AG04449 (cell line): ENCODE results near the gene GRIN3B.

Experiments used
- CTCF ChIA-PET: fragments of 350-600 bp; formaldehyde crosslinking; extraction: SDS; loops from one replicate; lab custom pipeline; 2021; ENCODE audit warnings: antibody characterized with exemption; lab: Yijun Ruan, JAX
- POLR2A ChIA-PET: fragments of 400-600, 350-600 bp; formaldehyde crosslinking; extraction: SDS; loops from one replicate; lab custom pipeline; 2020; ENCODE audit warnings: antibody characterized with exemption, inconsistent platforms; lab: Yijun Ruan, JAX
- DNase-seq: peaks from one replicate; pipeline ENCODE4 v3.0.0-alpha.2; 2010; ENCODE audit warnings: low read depth, low spot score
- H3K4me3 ChIP-seq: 2 replicates; pipeline ENCODE4 v1.5.1; 2011; ENCODE audit warnings: low read depth, mild to moderate bottlenecking, control low read depth, low read length
- CTCF ChIP-seq: IDR thresholded peaks from one replicate; pipeline ENCODE4 v1.5.1; 2011; ENCODE audit warnings: mild to moderate bottlenecking, moderate library complexity, low read length, control low read depth, inconsistent platforms; ENCODE audit not compliant: insufficient read depth; ENCODE audit errors: missing control alignments

Gene GRIN3B

GRCh38 chr19:964761-965694 lies 35.2 kb upstream of the GRIN3B start:
- ChIA-PET CTCF (interaction anchor here (1.4 to 7.1 kb wide), 2 partner anchors 8 to 18 kb away, joined by 4 to 37 read pairs; partner anchors contain the start of gene WDR18), POLR2A (interaction anchor here (0.6 kb wide), 1 partner anchor 14 kb away, joined by 3 read pairs; no protein-coding TSS in a partner anchor)
- H3K4me3 ChIP-seq = no peak overlapping the region
- no peak for DNase-seq
- no peak for TF ChIP-seq CTCF

- H3K4me3 ChIP-seq = no peak overlapping the region
- DNase-seq = no peak
- TF ChIP-seq CTCF = no peak
- ChIA-PET CTCF (interaction anchor here (7.1 kb wide), 1 partner anchor 16 kb away, joined by 37 read pairs; the partner anchor contains the start of gene WDR18), POLR2A (no interaction called here)
Measured at GRCh38 chr19:966485-967088, 33.6 kb upstream of the GRIN3B start.

GRCh38 chr19:970695-971094 lies 29.5 kb upstream of the GRIN3B start:
- POLR2A ChIA-PET = interaction anchor here (0.6 kb wide), 1 partner anchor 9 kb away, joined by 5 read pairs; no protein-coding TSS in a partner anchor
- no peak overlapping the region for H3K4me3 ChIP-seq
- DNase-seq = no peak
- peak; percentile 55 for TF ChIP-seq CTCF
- CTCF ChIA-PET = interaction anchor here (0.7 to 4.9 kb wide), 11 partner anchors 9 to 221 kb away, joined by 3 to 42 read pairs (median 4); partner anchors contain the start of gene WDR18

GRCh38 chr19:971795-972194 lies 28.4 kb upstream of the GRIN3B start:
- no peak for TF ChIP-seq CTCF
- DNase-seq = no peak
- POLR2A ChIA-PET = interaction anchor here (0.6 to 0.7 kb wide), 2 partner anchors 14 to 19 kb away, joined by 3 read pairs; no protein-coding TSS in a partner anchor
- no peak overlapping the region for H3K4me3 ChIP-seq
- CTCF ChIA-PET = interaction anchor here (1.1 to 4.9 kb wide), 3 partner anchors 10 to 33 kb away, joined by 3 to 42 read pairs (median 7); partner anchors contain the start of gene WDR18

GRCh38 chr19:972281-972680 lies 27.9 kb upstream of the GRIN3B start:
- no peak overlapping the region for H3K4me3 ChIP-seq
- TF ChIP-seq CTCF = no peak
- DNase-seq = no peak
- CTCF ChIA-PET = interaction anchor here (1.1 to 4.9 kb wide), 3 partner anchors 8 to 18 kb away, joined by 3 to 42 read pairs (median 4); partner anchors contain the start of gene WDR18
- POLR2A ChIA-PET = interaction anchor here (0.6 to 0.7 kb wide), 2 partner anchors 15 to 20 kb away, joined by 3 read pairs; no protein-coding TSS in a partner anchor
